Peyer's patch (tissue), 4 donors: Measurements from ENCODE around the gene BFSP2.

Experiments
- POLR2A ChIP-seq, 2 donors: fragments of 450-650 bp; IDR thresholded peaks; one replicate each; pipeline ENCODE4 v1.5.1; 2017; ENCODE audit warnings: antibody characterized with exemption in 2 of 2, mild to moderate bottlenecking in 2 of 2, moderate library complexity in 2 of 2
- TF ChIP-seq, protein P1 (sequence below), 6 experiments: fragments of 450-650 bp in 4 of 6; fragments of 200-600 bp in 2 of 6; sonication (generic) in 1 of 6; IDR thresholded peaks; one replicate each; pipeline ENCODE4 v1.5.1; 2017 to 2019; ENCODE audit warnings: antibody characterized with exemption in 6 of 6, mild to moderate bottlenecking in 3 of 6, moderate library complexity in 1 of 6

DNA sequence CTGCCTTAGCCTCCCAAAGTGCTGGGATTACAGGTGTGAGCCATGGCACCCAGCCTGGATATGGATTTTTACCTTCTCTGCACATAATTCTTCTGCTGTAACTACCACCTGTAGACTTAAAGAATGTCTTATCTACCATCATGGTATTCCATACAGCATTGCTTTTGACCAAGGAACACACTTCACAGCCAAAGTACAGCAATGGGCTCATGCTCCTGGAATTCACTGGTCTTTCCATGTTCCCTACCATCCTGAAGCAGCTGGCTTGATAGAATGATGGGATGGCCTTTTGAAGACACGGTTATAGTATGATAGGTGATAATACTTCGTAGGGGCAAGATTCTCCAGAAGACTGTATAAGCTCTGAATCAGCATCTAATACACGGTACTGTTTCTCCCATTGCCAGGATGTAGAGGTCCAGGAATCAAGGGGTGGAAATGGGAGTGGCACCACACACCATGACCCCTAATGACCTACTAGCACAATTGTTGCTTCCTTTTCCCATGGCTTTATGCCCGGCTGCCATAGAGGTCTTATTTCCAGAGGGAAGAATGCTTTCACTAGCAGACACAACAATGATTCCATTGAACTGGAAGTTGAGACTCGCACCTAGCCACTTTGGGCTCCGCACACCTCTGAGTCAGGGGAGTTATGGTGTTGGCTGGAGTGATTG, 112.7 kb downstream of the BFSP2 start:
- no peak for TF ChIP-seq POLR2A (IDR thresholded peaks at IDR 0.05)
- TF ChIP-seq, protein P1, sequence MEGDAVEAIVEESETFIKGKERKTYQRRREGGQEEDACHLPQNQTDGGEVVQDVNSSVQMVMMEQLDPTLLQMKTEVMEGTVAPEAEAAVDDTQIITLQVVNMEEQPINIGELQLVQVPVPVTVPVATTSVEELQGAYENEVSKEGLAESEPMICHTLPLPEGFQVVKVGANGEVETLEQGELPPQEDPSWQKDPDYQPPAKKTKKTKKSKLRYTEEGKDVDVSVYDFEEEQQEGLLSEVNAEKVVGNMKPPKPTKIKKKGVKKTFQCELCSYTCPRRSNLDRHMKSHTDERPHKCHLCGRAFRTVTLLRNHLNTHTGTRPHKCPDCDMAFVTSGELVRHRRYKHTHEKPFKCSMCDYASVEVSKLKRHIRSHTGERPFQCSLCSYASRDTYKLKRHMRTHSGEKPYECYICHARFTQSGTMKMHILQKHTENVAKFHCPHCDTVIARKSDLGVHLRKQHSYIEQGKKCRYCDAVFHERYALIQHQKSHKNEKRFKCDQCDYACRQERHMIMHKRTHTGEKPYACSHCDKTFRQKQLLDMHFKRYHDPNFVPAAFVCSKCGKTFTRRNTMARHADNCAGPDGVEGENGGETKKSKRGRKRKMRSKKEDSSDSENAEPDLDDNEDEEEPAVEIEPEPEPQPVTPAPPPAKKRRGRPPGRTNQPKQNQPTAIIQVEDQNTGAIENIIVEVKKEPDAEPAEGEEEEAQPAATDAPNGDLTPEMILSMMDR (IDR thresholded peaks at IDR 0.05): no peak
